Head of caudate nucleus (tissue), 42 donors: ENCODE data around the gene NPHS1.
"Not testable (repeated sequence)": the region's sequence is repeated elsewhere in the genome, so short reads cannot be mapped to it uniquely, and the experiment has no call there.

Experiments
- DNase-seq, 42 donors: peaks; one replicate each; pipeline versions ENCODE4 v3.0.0 to v3.0.0-alpha.2; 2020 to 2021; ENCODE audit warnings: mixed read lengths in 7 of 42
- intact Hi-C: fragments of 100-400 bp; cut with DNase I; formaldehyde crosslinking; loops from one replicate; pipeline ENCODE4 v1.15.0; 2022

Gene NPHS1

GRCh38 chr19:35830986-35831385 lies 21.3 kb downstream of the NPHS1 start:
- no peak for DNase-seq
- intact Hi-C loops = no loop called here

GRCh38 chr19:35828692-35829301 lies 23.5 kb downstream of the NPHS1 start:
- intact Hi-C loops = no loop called here
- peak in 38 of 42 donors; percentile 10 to 82 (median 58) for DNase-seq

GRCh38 chr19:35824150-35824549 lies 28.2 kb downstream of the NPHS1 start:
- no peak for DNase-seq
- intact Hi-C loops = no loop called here

GRCh38 chr19:35822579-35822978 lies 29.7 kb downstream of the NPHS1 start:
- intact Hi-C loops = no loop called here

GRCh38 chr19:35818445-35818844 lies 33.9 kb downstream of the NPHS1 start:
- no peak for DNase-seq
- intact Hi-C loops = no loop called here

More at GRCh38 chr19:35822579-35822978, 29.7 kb downstream of the NPHS1 start:
- no peak for DNase-seq

GRCh38 chr19:35816846-35817245 lies 35.5 kb downstream of the NPHS1 start:
- intact Hi-C loops = no loop called here

GRCh38 chr19:35816262-35816661 lies 36.0 kb downstream of the NPHS1 start:
- intact Hi-C loops = no loop called here
- no peak for DNase-seq

More at GRCh38 chr19:35816846-35817245, 35.5 kb downstream of the NPHS1 start:
- no peak for DNase-seq

- DNase-seq = no peak
Observed at GRCh38 chr19:35813043-35813890, 39.0 kb downstream of the NPHS1 start.

GRCh38 chr19:35812220-35813042 lies 39.9 kb downstream of the NPHS1 start, which contains the start of gene PRODH2:
Gene PRODH2, minus strand, starts transcription at chr19:35812845. Its CDS starts 40 bp downstream, at chr19:35812805.
- intact Hi-C loops = no loop called here
- no peak for DNase-seq

More at GRCh38 chr19:35813043-35813890, 39.0 kb downstream of the NPHS1 start:
- intact Hi-C loops = no loop called here

- intact Hi-C loops = no loop called here
- DNase-seq = no peak
Observed at GRCh38 chr19:35811317-35812219, 40.7 kb downstream of the NPHS1 start.

GRCh38 chr19:35807633-35808032 lies 44.7 kb downstream of the NPHS1 start:
- DNase-seq = no peak
- intact Hi-C loops = no loop called here

- intact Hi-C loops = no loop called here
Observed at GRCh38 chr19:35806597-35806996, 45.7 kb downstream of the NPHS1 start.

GRCh38 chr19:35805526-35806102 lies 46.7 kb downstream of the NPHS1 start:
- intact Hi-C loops = no loop called here
- DNase-seq = no peak

More at GRCh38 chr19:35806597-35806996, 45.7 kb downstream of the NPHS1 start:
- DNase-seq = no peak

GRCh38 chr19:35801828-35802227 lies 50.5 kb downstream of the NPHS1 start:
- DNase-seq = no peak
- intact Hi-C loops = no loop called here

- peak in 34 of 42 donors; percentile 18 to 74 (median 51) for DNase-seq
- intact Hi-C loops = no loop called here
Observed at GRCh38 chr19:35797663-35798062, 54.6 kb downstream of the NPHS1 start.

- no peak for DNase-seq
- intact Hi-C loops = no loop called here
Observed at GRCh38 chr19:35796645-35797542, 55.4 kb downstream of the NPHS1 start.

GRCh38 chr19:35795564-35795963 lies 56.7 kb downstream of the NPHS1 start:
- intact Hi-C loops, DNase-seq: not testable (repeated sequence)
